Measurements from ENCODE around the gene PAF1.

Gene PAF1

GRCh38 chr19:39351537-39352064, 39.3 kb downstream of the PAF1 start:
- H3K36me3 ChIP-seq (ENCODE audit: insufficient read depth, insufficient read length, low read length), result peaks cover 72% of the 10 kb centered on the region
- H3K4me1 ChIP-seq (ENCODE audit: insufficient read depth, insufficient read length), result no peaks in the 10 kb centered on the region
- TF ChIP-seq SUZ12 (IDR thresholded peaks at IDR 0.05; ENCODE audit: extremely low read depth, insufficient read depth, insufficient read length), result no peak
- H3K4me3 ChIP-seq (ENCODE audit: insufficient read length, low read depth), result no peak overlapping the region
- no peaks in the 10 kb centered on the region for H3K27me3 ChIP-seq (ENCODE audit: insufficient read depth, insufficient read length)
- no peak for DNase-seq (ENCODE audit: low read depth, low spot score)
- H3K9ac ChIP-seq (ENCODE audit: insufficient read length, low read depth), result no peak overlapping the region
- H3K9me3 ChIP-seq (ENCODE audit: insufficient read depth, low read length), result no peaks in the 10 kb centered on the region

DNA sequence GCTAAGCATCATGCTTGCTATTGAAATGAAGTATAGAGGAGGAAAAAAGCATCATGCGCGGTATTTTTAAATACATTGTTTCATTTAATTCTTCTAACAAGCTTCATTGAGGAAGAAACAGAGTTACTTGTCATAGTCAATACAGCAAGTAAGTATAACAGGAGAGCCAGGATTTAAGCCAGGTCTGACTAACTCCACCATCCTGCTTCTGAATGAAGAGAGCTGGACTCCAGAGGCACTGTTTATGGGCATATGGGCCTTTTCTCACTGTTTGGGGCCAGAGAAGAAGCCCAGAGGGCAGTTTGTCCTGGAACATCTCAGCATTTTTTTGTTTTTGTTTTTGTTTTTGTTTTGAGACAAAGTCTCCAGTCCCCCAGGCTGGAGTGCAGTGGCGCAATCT, 40.8 kb downstream of the PAF1 start:
- H3K4me1 ChIP-seq (ENCODE audit: insufficient read depth, insufficient read length), result peaks cover 5% of the 10 kb centered on the region
- H3K9ac ChIP-seq (ENCODE audit: insufficient read length, low read depth), result no peak overlapping the region
- no peaks in the 10 kb centered on the region for H3K9me3 ChIP-seq (ENCODE audit: insufficient read depth, low read length)
- TF ChIP-seq SUZ12 (IDR thresholded peaks at IDR 0.05; ENCODE audit: extremely low read depth, insufficient read depth, insufficient read length) (no peak), YY1 (IDR thresholded peaks at IDR 0.05; ENCODE audit: insufficient read depth, insufficient read length) (no peak), ZNF274 (IDR thresholded peaks at IDR 0.05; ENCODE audit: low read depth, low read length) (no peak)
- no peak overlapping the region for H3K4me3 ChIP-seq (ENCODE audit: insufficient read length, low read depth)
- H3K36me3 ChIP-seq (ENCODE audit: insufficient read depth, insufficient read length, low read length), result peaks cover 65% of the 10 kb centered on the region
- no peaks in the 10 kb centered on the region for H3K27me3 ChIP-seq (ENCODE audit: insufficient read depth, insufficient read length)
- no peak for DNase-seq (ENCODE audit: low read depth, low spot score)

DNA sequence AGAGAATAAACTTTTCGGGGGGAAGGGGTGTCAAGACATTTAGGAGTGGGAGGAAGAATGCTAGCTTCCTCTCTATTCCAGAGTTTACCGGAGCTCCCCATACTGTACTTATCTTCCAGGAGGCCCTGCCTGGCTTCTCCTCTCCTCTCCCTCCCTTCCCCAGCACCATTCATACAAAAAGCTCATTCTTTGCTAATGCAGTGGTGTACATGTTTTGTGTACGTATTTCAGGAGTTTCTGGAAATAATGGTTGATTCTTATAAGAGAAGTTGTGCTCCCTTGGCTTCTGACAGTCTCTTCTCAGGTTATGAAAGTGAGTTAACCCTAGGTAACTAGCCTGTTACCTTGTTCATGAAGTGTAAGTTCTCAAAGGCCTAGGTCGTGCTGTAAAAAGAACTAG, 41.6 kb downstream of the PAF1 start:
- H3K4me1 ChIP-seq (ENCODE audit: insufficient read depth, insufficient read length), result peaks cover 5% of the 10 kb centered on the region
- TF ChIP-seq ZNF274 (IDR thresholded peaks at IDR 0.05; ENCODE audit: low read depth, low read length) (no peak), SUZ12 (IDR thresholded peaks at IDR 0.05; ENCODE audit: extremely low read depth, insufficient read depth, insufficient read length) (no peak), YY1 (IDR thresholded peaks at IDR 0.05; ENCODE audit: insufficient read depth, insufficient read length) (no peak)
- H3K27me3 ChIP-seq (ENCODE audit: insufficient read depth, insufficient read length), result no peaks in the 10 kb centered on the region
- H3K36me3 ChIP-seq (ENCODE audit: insufficient read depth, insufficient read length, low read length), result peaks cover 59% of the 10 kb centered on the region
- no peaks in the 10 kb centered on the region for H3K9me3 ChIP-seq (ENCODE audit: insufficient read depth, low read length)
- no peak overlapping the region for H3K4me3 ChIP-seq (ENCODE audit: insufficient read length, low read depth)
- DNase-seq (ENCODE audit: low read depth, low spot score), result no peak
- H3K9ac ChIP-seq (ENCODE audit: insufficient read length, low read depth), result no peak overlapping the region

DNA sequence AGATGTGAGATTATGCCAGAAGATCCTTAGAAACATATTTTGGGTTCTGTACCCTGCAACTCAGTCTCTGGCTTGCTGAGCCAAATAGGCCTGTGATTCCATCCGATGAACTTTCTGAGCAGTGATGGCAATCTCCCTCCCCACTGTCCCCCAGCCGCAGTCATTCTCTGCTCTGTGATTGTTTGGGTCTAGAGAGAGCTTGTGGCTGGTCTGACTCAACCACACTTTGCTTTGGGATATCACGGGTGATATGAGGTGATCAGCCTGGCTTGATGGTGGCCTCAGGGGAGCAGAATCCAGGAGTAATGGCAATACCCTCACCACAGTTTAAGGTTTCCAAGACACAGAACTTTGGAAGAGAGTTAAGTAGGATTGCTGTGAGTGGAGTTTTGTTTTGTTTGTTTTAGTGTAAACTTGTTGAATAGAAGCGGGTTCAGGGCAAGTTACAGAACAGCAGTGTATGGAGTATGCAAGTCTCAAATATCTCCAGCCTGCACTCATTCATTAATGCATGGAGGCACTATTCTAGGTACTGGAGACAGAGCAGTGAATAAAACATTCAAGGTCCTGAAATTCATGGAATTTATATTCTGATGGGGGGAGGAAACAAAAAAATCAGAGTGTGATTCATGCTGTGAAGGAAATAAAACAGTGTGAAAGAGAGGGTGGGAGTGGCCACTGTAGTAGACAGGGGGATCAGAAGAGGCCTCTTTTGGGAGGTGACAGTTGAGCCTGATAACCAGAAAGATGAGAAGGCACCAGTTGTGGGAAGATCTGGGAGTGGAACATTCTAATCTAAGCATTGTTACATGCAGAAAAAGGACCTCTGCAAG, 43.4 kb downstream of the PAF1 start:
- H3K36me3 ChIP-seq (ENCODE audit: insufficient read depth, insufficient read length, low read length), result peaks cover 47% of the 10 kb centered on the region

GRCh38 chr19:39345956-39346355, 45.0 kb downstream of the PAF1 start:
- no peak overlapping the region for H3K4me3 ChIP-seq (ENCODE audit: insufficient read length, low read depth)
- TF ChIP-seq SUZ12 (IDR thresholded peaks at IDR 0.05; ENCODE audit: extremely low read depth, insufficient read depth, insufficient read length) (no peak), ZNF274 (IDR thresholded peaks at IDR 0.05; ENCODE audit: low read depth, low read length) (no peak), YY1 (IDR thresholded peaks at IDR 0.05; ENCODE audit: insufficient read depth, insufficient read length) (no peak)
- H3K27me3 ChIP-seq (ENCODE audit: insufficient read depth, insufficient read length), result no peaks in the 10 kb centered on the region
- H3K9ac ChIP-seq (ENCODE audit: insufficient read length, low read depth), result no peak overlapping the region
- peaks cover 5% of the 10 kb centered on the region for H3K4me1 ChIP-seq (ENCODE audit: insufficient read depth, insufficient read length)
- DNase-seq (ENCODE audit: low read depth, low spot score), result no peak
- no peaks in the 10 kb centered on the region for H3K9me3 ChIP-seq (ENCODE audit: insufficient read depth, low read length)
- H3K36me3 ChIP-seq (ENCODE audit: insufficient read depth, insufficient read length, low read length), result peaks cover 32% of the 10 kb centered on the region

More for the DNA sequence above, 43.4 kb downstream of the PAF1 start:
- no peak for DNase-seq (ENCODE audit: low read depth, low spot score)
- Histone ChIP-seq H3K9me3 (ENCODE audit: insufficient read depth, low read length) (no peaks in the 10 kb centered on the region), H3K4me3 (ENCODE audit: insufficient read length, low read depth) (no peak overlapping the region), H3K27me3 (ENCODE audit: insufficient read depth, insufficient read length) (no peaks in the 10 kb centered on the region), H3K4me1 (ENCODE audit: insufficient read depth, insufficient read length) (peaks cover 5% of the 10 kb centered on the region), H3K9ac (ENCODE audit: insufficient read length, low read depth) (no peak overlapping the region)
- TF ChIP-seq SUZ12 (IDR thresholded peaks at IDR 0.05; ENCODE audit: extremely low read depth, insufficient read depth, insufficient read length) (no peak), YY1 (IDR thresholded peaks at IDR 0.05; ENCODE audit: insufficient read depth, insufficient read length) (no peak), ZNF274 (IDR thresholded peaks at IDR 0.05; ENCODE audit: low read depth, low read length) (no peak)

- H3K9me3 ChIP-seq (ENCODE audit: insufficient read depth, low read length), result no peaks in the 10 kb centered on the region
- no peak for DNase-seq (ENCODE audit: low read depth, low spot score)
- peaks cover 5% of the 10 kb centered on the region for H3K4me1 ChIP-seq (ENCODE audit: insufficient read depth, insufficient read length)
- TF ChIP-seq SUZ12 (IDR thresholded peaks at IDR 0.05; ENCODE audit: extremely low read depth, insufficient read depth, insufficient read length) (no peak), ZNF274 (IDR thresholded peaks at IDR 0.05; ENCODE audit: low read depth, low read length) (no peak), YY1 (IDR thresholded peaks at IDR 0.05; ENCODE audit: insufficient read depth, insufficient read length) (no peak)
- H3K27me3 ChIP-seq (ENCODE audit: insufficient read depth, insufficient read length), result no peaks in the 10 kb centered on the region
- H3K9ac ChIP-seq (ENCODE audit: insufficient read length, low read depth), result peak overlapping the region; percentile 86
- peaks cover 10% of the 10 kb centered on the region for H3K36me3 ChIP-seq (ENCODE audit: insufficient read depth, insufficient read length, low read length)
- H3K4me3 ChIP-seq (ENCODE audit: insufficient read length, low read depth), result peak overlapping the region; percentile 75
Measured at GRCh38 chr19:39342647-39343305, 48.1 kb downstream of the PAF1 start.
